Measurements from ENCODE around the gene SREBF1.

SREBF1 gene

GRCh38 chr17:17842111-17842876 lies 5.5 kb upstream of the SREBF1 start:
- no peak overlapping the region for H3K4me3 ChIP-seq
- no peak for DNase-seq (ENCODE audit: low spot score in 2 of 2)
- H3K9me3 ChIP-seq: no peaks in the 10 kb centered on the region
- no peaks in the 10 kb centered on the region for H3K27me3 ChIP-seq (ENCODE audit: low read depth)
- in situ Hi-C loops (cut with MboI; ENCODE audit: low sequenced_read_pairs): no loop called here
- H3K4me1 ChIP-seq: peaks cover 35% of the 10 kb centered on the region
- no peaks in the 10 kb centered on the region for H3K36me3 ChIP-seq (replicated peaks)

- Histone ChIP-seq H3K27me3 (ENCODE audit: low read depth) (no peaks in the 10 kb centered on the region), H3K36me3 (replicated peaks) (no peaks in the 10 kb centered on the region), H3K4me1 (peaks cover 38% of the 10 kb centered on the region), H3K9me3 (no peaks in the 10 kb centered on the region), H3K4me3 (no peak overlapping the region)
- in situ Hi-C loops (cut with MboI; ENCODE audit: low sequenced_read_pairs): no loop called here
- no peak for DNase-seq (ENCODE audit: low spot score in 2 of 2)
These were observed 4.8 kb upstream of the SREBF1 start for GRCh38 chr17:17841601-17842025.

- no peaks in the 10 kb centered on the region for H3K9me3 ChIP-seq
- H3K4me1 ChIP-seq: peaks cover 39% of the 10 kb centered on the region
- no peak overlapping the region for H3K4me3 ChIP-seq
These were observed 4.2 kb upstream of the SREBF1 start for GRCh38 chr17:17840751-17841591.

GRCh38 chr17:17839791-17840707 lies 3.3 kb upstream of the SREBF1 start:
- Histone ChIP-seq H3K9me3 (no peaks in the 10 kb centered on the region), H3K4me3 (peak overlapping the region; percentile 37), H3K4me1 (peaks cover 48% of the 10 kb centered on the region), H3K27me3 (ENCODE audit: low read depth) (no peaks in the 10 kb centered on the region), H3K36me3 (replicated peaks) (peaks cover 7% of the 10 kb centered on the region)
- in situ Hi-C loops (cut with MboI; ENCODE audit: low sequenced_read_pairs): no loop called here
- DNase-seq (ENCODE audit: low spot score in 2 of 2): peak; percentile 82 to 89

More at GRCh38 chr17:17840751-17841591, 4.2 kb upstream of the SREBF1 start:
- Histone ChIP-seq H3K36me3 (replicated peaks) (no peaks in the 10 kb centered on the region), H3K27me3 (ENCODE audit: low read depth) (no peaks in the 10 kb centered on the region)
- peak in 1 of 2 experiments; percentile 42 for DNase-seq (ENCODE audit: low spot score in 2 of 2)
- in situ Hi-C loops (cut with MboI; ENCODE audit: low sequenced_read_pairs): no loop called here

- in situ Hi-C loops (cut with MboI; ENCODE audit: low sequenced_read_pairs): no loop called here
- Histone ChIP-seq H3K4me1 (peaks cover 58% of the 10 kb centered on the region), H3K4me3 (no peak overlapping the region), H3K36me3 (replicated peaks) (peaks cover 10% of the 10 kb centered on the region), H3K27me3 (ENCODE audit: low read depth) (no peaks in the 10 kb centered on the region), H3K9me3 (no peaks in the 10 kb centered on the region)
- peak; percentile 28 to 82 for DNase-seq (ENCODE audit: low spot score in 2 of 2)
These were observed 1.5 kb upstream of the SREBF1 start for GRCh38 chr17:17837966-17838962.

GRCh38 chr17:17837380-17837821 lies 615 bp upstream of the SREBF1 start:
- in situ Hi-C loops (cut with MboI; ENCODE audit: low sequenced_read_pairs): no loop called here
- no peaks in the 10 kb centered on the region for H3K9me3 ChIP-seq

GRCh38 chr17:17836250-17836817 lies 452 bp downstream of the SREBF1 start:
- H3K9me3 ChIP-seq: no peaks in the 10 kb centered on the region
- no peaks in the 10 kb centered on the region for H3K27me3 ChIP-seq (ENCODE audit: low read depth)
- in situ Hi-C loops (cut with MboI; ENCODE audit: low sequenced_read_pairs): no loop called here
- H3K36me3 ChIP-seq (replicated peaks): peaks cover 18% of the 10 kb centered on the region
- H3K4me3 ChIP-seq: peak overlapping the region; percentile 79
- H3K4me1 ChIP-seq: peaks cover 58% of the 10 kb centered on the region
- peak; percentile 82 to 99 for DNase-seq (ENCODE audit: low spot score in 2 of 2)

More at GRCh38 chr17:17837380-17837821, 615 bp upstream of the SREBF1 start:
- Histone ChIP-seq H3K36me3 (replicated peaks) (peaks cover 11% of the 10 kb centered on the region), H3K27me3 (ENCODE audit: low read depth) (no peaks in the 10 kb centered on the region), H3K4me1 (peaks cover 58% of the 10 kb centered on the region), H3K4me3 (peak overlapping the region; percentile 79)
- peak in 1 of 2 experiments; percentile 60 for DNase-seq (ENCODE audit: low spot score in 2 of 2)

- H3K4me1 ChIP-seq: peaks cover 53% of the 10 kb centered on the region
- H3K36me3 ChIP-seq (replicated peaks): peaks cover 19% of the 10 kb centered on the region
- in situ Hi-C loops (cut with MboI; ENCODE audit: low sequenced_read_pairs): no loop called here
- DNase-seq (ENCODE audit: low spot score in 2 of 2): no peak
- H3K4me3 ChIP-seq: peak overlapping the region; percentile 79
- no peaks in the 10 kb centered on the region for H3K27me3 ChIP-seq (ENCODE audit: low read depth)
- H3K9me3 ChIP-seq: no peaks in the 10 kb centered on the region
These were observed 1.2 kb downstream of the SREBF1 start for GRCh38 chr17:17835415-17836249.

- Histone ChIP-seq H3K4me3 (peak overlapping the region; percentile 79; the same call in 1 of the 2 replicates), H3K36me3 (replicated peaks) (peaks cover 19% of the 10 kb centered on the region), H3K27me3 (ENCODE audit: low read depth) (no peaks in the 10 kb centered on the region), H3K4me1 (peaks cover 49% of the 10 kb centered on the region), H3K9me3 (no peaks in the 10 kb centered on the region)
- in situ Hi-C loops (cut with MboI; ENCODE audit: low sequenced_read_pairs): no loop called here
- DNase-seq (ENCODE audit: low spot score in 2 of 2): no peak
These were observed 1.8 kb downstream of the SREBF1 start for GRCh38 chr17:17834974-17835373.

- H3K4me1 ChIP-seq: peaks cover 38% of the 10 kb centered on the region
- H3K27me3 ChIP-seq (ENCODE audit: low read depth): no peaks in the 10 kb centered on the region
- H3K36me3 ChIP-seq (replicated peaks): peaks cover 19% of the 10 kb centered on the region
- no peak for DNase-seq (ENCODE audit: low spot score in 2 of 2)
- no peaks in the 10 kb centered on the region for H3K9me3 ChIP-seq
- in situ Hi-C loops (cut with MboI; ENCODE audit: low sequenced_read_pairs): no loop called here
- H3K4me3 ChIP-seq: no peak overlapping the region
These were observed 3.0 kb downstream of the SREBF1 start for GRCh38 chr17:17833658-17834357.

- no peak for DNase-seq (ENCODE audit: low spot score in 2 of 2)
- Histone ChIP-seq H3K4me3 (no peak overlapping the region), H3K36me3 (replicated peaks) (peaks cover 19% of the 10 kb centered on the region), H3K27me3 (ENCODE audit: low read depth) (no peaks in the 10 kb centered on the region), H3K4me1 (peaks cover 20% of the 10 kb centered on the region), H3K9me3 (no peaks in the 10 kb centered on the region)
- in situ Hi-C loops (cut with MboI; ENCODE audit: low sequenced_read_pairs): no loop called here
These were observed 4.8 kb downstream of the SREBF1 start for GRCh38 chr17:17832032-17832363.
